NCI-H524 (cell line): ENCODE measurements around the gene ADI1.

Experiments
- DNase-seq, 2 experiments: peaks; one replicate each; lab custom pipeline; 2025; lab: John Stamatoyannopoulos, UW

ADI1 gene

DNA sequence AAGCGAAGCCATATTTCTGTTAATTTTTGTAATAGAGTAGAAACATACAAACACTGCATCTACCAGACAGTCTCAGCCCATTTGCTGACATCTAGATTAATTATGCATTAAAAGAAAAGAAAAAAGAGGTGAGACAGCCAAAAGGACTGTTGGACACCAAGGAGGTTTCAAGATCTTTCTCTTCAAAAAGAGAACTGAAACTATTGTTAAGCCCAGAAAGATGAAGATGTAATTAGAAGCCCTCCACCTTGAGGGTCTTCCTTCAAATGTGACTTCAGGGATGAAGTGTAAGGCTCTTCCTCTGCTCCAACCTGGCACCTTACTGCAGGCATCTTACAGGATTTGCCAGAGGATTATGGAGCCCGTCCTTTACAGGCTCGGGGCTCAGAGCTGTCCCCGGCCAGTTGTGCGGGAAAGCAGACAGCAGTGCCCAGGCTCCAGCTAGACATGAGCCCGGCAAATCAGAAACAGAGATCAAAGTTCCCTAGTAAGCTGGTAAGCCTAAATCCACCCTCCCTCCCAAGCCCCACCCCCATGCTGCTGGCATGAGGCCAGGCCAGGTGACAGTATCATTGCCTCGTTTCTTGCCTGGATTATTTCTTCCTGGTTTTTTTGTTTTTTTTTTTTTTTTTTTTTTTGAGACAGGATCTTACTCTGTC, 38.9 kb downstream of the ADI1 start:
- DNase-seq = no peak

DNA sequence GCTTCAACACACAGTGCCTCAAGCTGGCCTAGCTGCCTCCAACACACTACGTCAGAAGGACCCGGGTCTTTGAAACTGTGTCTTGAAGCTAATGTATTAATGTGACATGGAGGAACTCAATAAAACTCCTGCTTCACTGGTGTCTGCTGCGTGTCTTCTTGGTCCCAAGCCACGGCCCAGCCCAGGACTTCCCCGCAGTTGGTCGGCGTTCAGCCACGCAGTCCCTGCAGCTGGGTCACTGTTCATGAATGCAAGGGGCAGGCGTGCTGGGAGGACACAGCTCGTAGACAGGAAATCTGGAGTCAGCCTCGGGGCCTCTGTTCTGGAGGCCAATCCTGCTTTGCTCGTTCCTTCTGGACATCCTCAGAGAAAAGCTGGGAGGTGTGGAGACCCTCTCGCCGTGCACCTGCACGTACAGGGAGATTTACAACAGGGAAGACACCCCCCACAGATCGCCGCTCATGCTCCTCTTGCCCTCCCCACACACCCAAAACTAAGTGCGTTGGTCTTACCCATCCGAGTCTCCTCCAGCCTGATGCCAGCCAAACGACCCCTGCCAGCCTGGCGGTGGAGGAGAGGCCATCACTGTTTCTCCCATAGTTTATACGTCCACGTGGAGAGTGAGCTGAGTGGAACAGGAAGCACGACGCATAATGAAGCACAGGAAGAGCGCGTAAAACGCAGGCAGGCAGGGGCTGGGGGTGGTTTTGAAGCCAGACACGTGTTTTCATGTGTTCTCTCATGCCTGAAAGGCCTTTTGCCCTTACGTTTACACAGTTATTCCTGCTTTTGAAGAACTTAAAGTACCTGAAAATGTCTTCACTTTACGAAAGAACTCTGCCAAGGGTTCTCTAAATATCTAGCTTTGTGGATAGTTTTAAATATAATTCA, 39.7 kb downstream of the ADI1 start:
- no peak for DNase-seq

DNA sequence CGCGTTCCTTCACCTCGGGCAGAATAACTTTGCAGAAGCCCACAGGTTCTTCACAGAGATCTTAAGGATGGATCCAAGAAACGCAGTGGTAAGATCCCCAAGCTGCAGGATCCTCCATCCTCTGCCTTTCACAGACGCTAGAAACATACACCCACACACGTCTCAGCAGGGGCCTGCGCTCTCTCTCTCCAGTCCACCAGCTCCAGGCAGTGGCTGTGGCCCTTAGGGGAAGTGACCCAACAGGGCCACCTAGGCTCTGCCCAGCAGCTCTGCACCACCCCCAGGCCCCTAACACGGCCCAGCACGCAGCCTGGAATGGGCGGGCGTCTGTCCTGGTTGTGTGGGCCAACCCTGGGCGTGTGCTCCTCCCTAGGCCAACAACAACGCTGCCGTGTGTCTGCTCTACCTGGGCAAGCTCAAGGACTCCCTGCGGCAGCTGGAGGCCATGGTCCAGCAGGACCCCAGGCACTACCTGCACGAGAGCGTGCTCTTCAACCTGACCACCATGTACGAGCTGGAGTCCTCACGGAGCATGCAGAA, 40.4 kb downstream of the ADI1 start:
- no peak for DNase-seq

DNA sequence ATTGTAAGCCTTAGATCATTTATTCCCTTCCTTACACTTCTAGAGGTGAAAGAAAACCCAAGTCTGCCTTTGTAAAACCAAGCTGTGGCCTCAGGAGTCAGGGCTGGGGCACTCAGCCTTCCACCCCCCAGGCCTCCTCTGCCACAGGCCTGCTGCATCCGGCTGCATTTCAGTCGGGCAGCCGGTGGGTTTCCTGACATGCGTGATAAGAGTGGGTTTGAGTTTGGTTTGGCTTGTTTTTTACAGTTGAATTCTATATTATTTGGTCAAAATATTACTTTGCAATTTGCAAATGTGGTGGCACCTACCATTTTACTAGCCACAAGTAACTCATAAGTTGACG, 42.4 kb downstream of the ADI1 start:
- no peak for DNase-seq

DNA sequence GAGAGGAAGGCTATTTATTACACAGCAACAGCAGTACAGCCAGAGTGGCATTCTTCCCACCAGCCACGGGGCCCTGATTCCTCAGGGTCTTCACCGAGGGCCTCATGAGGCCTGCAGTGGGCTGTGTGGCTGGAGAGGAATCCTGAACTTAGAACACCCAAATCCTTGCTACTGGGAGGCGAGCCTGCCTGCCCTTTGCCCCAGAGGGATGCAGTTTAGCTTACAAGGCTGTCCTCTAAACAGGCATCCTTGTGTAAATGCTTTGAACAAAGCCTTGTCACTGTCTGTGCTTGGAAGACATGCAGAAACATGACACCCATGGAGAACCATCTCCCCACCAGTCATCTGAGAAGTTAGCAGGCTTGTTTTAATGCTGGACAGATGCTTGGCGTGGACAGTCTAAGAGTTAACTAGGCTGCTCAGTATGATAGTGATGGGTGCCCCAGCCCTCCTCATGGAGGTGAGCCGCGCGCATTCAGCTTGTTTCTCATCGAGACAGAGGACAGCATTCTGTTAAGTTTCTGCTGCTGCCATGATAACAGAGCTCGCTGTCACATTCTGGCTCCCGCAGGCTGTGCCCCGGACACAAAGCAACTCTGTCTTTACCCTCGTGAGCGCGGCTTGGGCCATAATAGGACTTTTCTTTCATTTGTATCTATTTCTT, 42.9 kb downstream of the ADI1 start:
- DNase-seq = no peak

DNA sequence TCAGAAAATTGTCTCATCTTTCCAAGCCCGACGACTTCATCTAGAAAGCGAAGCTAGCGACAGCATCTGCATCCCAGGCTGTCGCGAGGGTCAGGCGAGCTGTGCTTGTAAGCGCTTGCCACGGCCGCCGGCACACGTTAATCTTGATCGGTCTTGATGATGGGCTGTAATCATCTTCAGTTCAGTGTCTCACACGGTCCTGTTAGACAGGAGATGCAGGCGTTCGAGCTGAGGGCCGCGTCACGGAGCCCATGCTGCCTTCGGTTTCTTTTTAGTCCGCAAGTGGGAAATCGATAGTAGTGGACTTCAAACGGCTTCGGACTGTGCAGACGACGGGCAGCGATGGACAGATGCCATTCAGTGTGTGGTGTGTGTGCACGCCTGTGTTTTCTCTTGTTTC, 43.6 kb downstream of the ADI1 start:
- no peak for DNase-seq

DNA sequence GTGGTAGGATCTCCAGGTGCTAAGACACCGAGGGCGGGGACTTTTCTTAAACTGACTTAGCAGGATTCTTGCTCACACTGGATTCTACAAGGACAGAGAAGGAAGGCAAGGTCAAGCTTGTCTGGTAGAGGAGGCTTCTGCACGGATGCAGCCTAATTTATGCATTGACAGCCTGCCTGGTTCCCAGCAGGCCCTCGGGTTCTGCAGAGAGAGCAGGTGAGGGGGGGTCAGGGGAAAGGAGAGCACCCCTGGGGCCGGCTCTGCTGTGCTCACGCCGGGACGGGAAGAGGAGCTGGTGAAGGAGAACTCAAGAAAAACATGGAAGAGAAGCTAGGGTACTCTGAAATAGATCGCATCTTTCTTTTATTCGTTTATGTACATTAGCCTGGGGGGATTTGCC, 46.4 kb downstream of the ADI1 start:
- no peak for DNase-seq

DNA sequence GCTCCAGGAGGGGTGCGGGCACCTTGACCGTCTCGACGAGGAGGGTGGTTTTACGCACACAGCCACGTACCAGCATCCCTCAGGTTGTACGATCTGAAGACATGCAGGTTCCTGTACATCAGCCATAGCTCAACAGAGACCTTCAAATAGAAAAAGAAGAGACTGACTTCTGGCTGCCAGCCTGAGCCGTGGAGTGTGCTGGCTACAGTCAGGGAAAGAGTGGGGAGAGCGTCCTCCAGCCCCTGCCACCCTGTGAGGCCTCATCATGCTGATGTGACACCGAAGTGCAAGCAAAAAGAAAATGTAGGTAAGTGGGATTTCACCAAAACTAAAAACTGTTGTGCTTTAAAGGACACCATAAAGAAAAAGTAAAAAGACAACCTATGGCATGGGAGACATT, 47.0 kb downstream of the ADI1 start:
- DNase-seq = no peak

DNA sequence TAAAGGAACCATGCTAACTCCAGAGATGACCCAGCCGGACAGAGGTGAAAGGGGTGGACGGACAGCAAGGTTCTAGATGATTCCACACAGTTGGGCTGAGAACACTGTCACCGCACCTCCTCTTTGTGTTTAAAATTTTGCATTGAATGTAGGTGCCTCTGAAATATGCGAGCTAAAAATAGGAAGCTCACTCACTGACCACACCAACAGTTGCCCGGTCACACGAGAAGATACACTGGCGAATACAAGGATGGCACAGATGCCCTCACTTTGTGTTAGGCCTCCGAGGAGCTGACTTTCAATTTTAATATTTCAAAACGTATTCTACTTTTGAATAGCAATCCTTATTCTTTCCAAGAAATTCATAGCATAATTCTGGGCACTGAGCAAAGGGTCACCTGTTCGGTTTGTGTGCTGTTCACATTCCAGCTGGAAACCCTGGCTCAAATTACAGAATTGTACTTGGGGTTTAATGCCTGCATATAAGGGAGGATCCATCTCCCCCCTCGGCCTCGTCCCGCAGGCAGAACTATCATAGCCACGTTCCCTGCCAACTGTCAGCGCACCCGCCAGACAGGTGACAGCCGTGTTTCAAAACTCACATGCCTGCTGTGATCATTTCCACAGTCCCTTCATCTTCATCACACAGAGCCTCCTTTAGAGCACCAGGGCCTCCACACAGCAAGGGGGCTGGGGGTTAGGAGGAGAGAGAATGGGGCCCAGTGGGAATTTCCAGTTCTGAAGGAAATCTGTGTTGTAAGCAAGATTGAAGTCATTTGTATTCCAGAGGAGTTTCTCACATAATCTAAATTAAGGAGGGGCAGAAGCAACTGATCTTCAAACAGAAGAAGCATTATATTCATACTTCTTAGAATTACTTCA, 48.2 kb downstream of the ADI1 start:
- DNase-seq = no peak

DNA sequence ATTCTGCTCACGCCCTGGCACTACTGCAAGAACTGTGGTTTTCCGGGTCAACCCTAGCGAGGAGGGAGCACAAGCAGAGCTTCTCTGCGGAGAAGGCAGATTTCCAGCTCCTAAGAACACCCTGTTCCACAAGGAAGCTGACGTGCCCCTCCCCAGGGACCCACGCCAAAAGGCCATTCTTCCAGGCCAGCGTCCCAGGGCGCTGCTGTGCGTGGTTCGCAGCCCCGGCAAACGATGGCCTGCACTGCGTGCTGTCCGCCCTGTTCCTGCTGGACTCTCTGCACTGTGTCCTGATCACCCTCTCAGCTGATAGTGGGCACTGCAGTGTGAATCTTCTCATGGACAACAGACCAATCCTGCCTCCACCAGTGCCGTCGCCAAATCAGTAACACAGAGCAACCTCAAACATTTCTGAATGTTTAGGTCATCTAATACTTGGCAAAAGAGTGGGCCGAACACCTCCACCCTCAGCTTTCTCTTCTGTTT, 49.1 kb downstream of the ADI1 start:
- DNase-seq = no peak

DNA sequence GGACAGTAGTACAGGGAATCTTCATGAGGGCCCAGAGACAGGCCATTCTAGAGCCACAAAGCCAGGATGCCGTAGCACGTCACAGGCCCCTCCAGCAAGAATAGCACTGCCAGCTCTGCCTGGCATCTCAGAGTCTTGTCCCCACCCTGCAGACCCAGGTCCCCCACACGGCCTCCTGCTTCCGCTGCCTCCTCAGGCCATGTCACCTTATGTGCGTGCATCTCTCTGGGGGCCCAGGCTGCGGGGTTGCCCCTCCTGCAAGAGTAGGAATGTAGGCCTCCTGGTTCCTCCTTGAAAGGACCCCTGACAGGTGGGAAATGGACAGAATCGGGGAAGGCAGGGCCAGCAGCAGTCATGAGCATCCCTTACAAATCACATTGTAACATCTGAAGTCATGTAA, 49.8 kb downstream of the ADI1 start:
- no peak for DNase-seq

DNA sequence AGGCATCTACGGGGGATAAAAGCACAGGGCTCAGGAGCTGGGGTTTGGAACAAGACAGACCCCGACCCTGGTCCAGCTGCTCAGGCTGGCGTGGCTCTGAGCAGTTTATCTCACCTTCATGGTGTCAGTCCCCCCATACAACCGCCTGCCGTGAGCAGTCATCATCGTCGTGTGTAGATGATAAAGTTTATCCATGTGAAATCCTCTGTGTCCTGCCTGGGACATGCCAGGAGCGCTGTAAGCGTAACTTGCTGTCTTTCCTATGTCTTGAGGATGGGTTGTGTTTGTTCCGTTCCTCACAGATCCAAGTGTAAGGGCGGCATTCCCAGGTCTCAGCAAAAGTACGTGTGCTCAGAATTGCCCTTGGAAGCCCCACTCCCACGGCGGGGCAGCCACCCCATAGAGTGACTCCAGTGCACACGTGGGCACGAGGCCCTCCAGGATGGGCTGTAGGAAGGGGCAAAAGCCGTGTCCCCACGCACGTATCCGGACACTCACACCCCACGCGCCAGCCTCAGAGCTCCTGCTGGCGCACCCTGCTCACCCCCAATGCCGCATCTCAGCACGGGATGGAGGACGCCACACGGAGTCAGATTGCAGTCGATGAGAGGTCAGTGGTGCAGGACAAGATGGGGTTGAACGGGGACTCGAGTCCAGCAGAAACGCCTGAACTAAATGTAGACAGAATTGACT, 50.9 kb downstream of the ADI1 start:
- DNase-seq = no peak

DNA sequence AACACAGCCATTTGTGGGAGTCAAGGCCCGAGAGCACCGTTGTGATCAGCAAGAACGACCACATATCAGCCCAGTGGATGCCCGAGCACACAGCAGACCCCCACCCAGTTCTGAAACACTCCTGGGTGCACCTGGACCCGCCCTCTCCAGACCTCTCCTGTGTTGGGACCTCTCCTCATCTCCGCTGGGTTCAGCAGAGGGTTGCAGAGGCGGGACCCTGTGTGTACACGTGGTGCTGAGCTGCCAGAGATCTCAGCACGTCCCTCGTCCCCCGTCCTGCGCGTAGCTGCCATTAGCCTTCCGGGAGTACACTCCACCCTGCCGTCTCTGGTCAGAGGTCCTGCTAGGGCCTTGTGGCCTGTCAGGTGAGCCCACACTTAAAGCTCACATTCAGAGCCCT, 51.7 kb downstream of the ADI1 start:
- DNase-seq = no peak

DNA sequence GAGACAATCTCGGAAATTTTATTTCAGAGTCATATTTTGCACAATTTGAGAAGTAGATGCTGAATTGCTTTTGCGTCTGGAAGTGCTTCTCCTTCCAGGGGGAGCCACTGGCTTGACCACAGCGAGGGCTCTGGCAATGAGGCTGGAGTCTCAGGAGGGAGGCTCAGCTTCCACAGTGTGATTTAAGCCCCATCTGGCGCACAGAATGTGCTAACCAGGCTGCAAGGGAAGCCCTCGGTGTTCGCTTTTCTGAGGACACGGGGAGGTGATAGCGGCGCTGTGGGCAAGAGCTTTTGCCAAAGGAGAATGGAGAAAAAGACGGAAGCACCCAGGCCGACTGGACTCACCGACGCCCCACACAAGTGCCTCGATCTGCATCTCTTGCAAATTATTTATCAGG, 52.4 kb downstream of the ADI1 start:
- no peak for DNase-seq

DNA sequence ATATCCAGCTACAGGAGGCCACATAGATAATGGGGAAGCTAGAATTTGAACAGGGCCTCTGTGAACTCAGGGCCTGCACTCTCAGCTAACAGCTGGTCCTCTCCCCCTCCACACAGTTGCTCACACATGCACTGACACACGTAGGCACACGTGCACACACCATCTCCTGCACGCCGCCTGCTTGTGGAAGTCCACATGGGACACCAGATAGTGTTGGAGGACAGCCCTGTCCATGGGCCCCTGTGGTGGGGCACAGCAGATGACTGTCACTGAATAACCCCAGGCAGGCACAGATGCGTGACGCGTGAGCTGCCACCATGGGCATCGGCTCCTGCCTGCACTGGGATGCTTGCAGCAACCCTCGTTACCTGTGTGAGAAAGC, 52.9 kb downstream of the ADI1 start:
- DNase-seq = no peak

DNA sequence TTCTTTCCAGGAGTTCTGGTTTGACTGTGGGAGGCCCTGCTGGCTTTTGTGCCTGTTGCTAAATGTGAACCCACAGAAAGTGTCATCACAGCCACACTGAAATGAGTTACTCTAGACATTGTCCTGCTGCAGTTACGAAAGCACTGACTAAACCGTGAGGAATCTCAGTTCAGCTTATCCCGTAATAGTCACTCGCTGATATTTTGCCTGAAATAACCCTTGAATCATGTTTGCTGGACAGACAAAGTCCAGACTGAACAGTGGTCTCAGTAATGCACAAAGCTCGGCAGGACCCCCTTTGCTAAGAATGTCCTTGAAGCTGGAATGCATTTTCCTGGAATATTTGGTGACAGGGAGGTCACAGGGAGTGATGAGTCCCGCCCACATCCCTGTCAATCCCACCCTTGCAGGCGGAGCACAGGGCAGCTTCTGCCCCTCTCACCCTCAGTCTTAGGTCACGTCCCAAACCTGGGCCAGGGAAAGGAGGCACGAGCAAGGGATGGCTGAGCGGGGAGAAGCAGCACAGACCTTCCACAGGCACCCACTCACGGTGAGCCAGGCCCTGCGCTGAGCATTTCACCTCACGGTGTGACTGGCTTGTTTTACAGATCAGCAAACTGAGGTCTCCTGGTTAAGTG, 53.4 kb downstream of the ADI1 start:
- DNase-seq = no peak

DNA sequence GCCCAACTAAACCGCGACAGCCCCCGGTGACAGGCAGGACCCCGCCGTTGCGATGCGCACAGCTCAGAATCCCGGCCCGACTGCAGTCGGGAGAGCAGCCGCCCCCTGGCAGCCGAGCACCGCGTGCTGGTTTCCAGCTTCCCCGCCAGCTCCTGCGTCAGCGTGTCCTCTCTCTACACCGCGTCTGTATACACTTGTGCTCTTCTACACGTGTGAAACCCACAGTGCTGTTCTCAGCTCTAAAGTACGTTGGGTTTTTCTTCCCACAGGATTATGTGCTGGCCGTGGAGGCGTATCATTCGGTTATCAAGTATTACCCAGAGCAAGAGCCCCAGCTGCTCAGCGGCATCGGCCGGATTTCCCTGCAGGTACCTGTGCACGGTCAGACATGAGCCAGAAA, 54.0 kb downstream of the ADI1 start:
- no peak for DNase-seq

DNA sequence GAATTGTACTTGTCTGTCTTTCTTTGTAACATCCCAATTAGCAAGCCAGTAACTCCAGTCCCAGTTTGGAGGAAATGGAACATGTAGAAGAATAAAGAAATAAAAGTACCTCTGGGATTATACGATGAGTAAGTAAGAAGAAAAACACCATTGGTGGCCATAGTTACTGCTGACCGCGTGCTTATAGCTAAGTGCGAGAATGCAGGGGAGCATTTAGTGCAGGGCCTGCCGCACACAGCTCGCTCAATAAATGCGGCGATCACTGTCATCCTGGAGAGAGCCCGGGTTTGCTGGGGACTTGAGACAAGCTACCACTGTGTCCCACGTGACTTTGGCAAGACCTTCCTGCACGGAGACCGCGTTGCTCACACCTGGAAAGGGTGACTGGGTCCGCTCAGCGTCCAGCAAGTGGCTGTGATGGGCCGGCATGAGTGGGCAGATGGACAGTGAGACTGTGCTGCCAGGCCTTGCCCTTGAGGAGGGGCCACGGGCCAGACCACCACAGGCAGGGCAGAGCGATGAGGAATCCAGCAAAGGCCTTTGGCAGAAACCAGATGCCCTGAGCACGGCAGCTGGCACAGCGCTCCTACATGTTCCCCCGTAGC, 54.8 kb downstream of the ADI1 start:
- no peak for DNase-seq

DNA sequence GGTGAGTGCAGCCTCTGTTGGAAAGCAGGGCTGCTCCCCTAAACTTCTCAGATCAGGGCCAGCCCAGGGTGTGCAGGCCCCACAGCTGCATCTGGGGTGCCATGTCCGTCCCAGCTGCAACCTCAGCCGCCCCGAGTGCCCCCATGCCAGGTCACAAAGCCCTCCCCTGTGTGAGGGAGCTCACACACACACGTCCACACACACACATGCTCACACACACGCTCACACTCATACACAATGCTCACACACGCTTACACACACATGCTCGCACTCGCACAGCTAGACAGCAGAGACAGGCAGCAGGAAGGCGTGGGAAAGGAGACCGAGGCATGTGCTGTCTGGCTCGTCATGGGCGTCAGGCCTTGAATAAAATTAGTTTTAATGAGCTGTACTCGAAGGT, 55.4 kb downstream of the ADI1 start:
- DNase-seq = no peak

DNA sequence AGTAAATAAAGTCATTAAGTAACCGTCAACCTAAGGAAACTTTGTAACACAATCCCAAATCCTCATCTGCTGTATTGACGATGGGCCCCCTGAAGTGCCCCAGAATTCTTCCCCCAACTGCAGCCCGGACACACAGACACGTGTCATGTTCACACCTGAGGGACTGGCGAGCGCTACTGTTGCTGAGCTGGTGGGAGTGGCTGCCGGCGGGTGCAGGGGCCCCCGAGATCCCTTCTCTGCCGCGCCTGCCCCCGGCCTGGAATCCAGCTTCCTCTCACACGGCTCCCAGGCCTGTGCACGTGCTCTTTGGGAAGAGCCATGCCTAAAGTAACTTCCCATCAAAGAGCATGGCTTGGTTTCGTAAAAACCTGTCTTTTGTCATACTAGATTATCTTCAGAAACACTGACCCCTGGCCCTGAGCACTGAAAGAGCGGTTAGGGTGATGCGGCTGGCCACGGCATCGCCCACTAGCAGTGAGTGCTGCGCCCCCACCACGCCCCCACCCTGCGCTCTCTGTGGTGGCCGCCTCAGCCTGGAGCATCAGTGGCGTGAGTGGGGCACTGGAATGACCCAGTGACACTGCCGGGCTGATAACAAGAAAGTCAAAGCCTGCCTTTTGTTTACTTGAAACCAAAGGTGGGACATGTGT, 56.0 kb downstream of the ADI1 start:
- DNase-seq = no peak
